Limb (tissue), 2 donors: Measurements from ENCODE around the gene EPHA7.

Source experiments
- DNase-seq, 2 donors: peaks; one replicate each; pipeline ENCODE4 v3.0.0-alpha.2; 2016; ENCODE audit errors: extremely low spot score in 2 of 2

Gene EPHA7

DNA sequence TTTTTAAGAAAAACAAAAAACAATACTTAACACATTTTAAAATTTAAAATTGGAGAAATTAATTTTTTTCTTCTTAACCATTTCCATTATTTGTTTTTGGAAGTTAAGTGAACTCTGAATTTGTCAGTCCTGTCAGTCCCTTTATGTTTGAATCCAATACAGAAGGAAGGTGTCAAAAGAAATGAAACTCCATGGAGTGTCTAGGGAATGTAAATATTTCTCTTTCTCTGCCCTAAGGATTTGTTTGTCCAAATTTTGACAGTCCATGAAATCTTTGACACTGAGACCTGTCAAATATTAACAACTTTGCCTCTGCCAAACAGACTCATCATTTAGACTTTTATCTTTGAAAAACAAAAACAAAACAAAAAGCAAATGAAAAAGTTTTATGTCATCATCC, 166.4 kb downstream of the EPHA7 start:
- DNase-seq: no peak

DNA sequence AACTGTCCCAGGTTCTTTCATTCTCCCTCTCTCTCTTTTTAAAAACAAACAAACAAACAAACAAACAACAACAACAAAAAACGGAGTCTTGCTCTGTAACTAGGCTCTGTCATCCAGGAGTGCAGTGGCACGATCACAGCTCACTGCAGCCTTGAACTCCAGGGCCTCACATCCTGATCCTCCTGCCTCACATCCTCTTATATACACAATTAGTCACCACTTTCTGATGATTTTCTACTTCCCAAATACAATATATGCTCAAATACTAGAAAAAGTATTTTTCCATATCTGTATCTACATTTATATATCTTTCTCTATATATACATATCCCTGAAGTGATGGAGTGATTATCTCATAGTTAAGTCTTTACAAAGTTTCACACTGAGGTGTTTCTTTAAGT, 170.7 kb downstream of the EPHA7 start:
- no peak for DNase-seq

DNA sequence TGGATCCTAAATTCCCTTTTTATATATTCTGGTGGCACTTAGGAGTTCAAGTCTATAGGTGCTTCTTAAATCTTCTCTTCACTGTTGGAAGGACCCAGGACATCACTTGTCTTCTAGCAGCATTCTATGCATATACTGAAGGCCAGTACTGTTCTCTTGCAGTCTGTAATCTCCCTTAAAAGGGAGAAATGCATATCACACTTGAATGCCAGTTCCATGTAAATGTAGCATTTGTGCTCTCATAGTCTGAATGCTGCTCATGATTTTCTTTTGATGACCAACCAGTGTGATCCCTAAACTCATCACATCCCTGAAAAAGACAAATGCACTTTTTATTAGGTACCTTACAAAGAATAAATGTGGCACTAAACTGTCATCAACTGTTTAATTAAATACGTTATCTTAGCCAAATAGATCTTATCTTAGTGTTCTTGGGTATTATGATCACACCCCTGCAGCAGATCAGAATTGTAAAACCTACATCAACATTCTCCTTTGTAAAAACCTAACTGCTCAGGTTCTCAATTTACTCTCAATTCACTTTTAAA, 176.1 kb downstream of the EPHA7 start:
- DNase-seq: no peak

DNA sequence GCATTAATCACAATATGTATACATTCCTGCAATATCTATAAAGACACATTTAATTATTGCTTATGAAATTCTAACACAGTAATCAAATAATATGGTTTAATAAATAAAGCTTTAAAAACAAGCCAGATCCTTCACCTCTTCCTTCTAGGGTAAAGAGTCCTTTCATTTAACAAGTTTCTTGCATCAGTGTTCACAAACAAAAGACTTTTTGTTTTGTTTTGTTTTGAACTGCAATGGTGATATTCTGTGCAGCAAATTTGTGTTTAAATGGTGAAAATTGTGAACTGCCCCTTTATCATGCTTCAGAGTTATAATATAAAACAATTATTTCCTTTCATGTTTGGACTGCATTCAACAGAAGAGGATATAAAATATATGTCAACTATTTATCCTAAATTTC, 177.3 kb downstream of the EPHA7 start:
- DNase-seq: no peak

DNA sequence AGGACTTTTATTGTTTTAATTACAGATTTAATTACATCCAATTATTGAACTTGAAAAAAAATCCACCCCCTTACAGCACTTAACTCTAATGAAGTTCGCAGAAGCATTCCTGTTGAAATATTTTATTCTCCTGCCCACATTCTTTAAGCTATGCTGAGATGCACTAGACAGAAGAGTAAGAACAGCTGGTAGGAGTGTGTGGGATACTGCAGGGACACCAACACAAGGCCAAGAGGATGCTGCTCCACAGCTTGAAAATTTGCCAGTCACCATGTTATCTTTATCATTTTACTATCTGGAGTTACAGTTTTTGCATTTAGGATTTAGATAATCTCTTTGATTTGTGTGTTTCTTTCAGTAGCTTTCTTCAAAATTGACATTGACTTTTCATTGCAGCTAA, 180.7 kb downstream of the EPHA7 start:
- DNase-seq: no peak

DNA sequence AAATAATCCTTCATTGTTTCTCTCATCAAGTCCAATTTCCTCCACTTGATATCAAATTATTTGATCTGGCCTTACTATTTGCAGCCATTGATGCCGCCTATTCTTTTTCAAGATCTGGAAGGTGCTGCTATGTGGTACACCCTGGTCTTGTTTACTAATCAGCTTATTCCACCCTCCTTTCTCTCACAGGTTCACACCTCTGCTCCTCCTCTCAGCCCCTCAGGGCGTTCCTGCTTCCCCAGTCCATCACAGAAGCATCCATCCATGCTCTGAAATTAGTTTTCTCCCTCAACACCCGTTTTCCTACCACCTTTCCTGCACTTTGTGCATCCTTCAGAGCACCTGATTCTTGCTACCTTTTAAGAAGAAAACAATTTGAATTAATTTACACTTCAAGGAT, 183.6 kb downstream of the EPHA7 start:
- no peak for DNase-seq

DNA sequence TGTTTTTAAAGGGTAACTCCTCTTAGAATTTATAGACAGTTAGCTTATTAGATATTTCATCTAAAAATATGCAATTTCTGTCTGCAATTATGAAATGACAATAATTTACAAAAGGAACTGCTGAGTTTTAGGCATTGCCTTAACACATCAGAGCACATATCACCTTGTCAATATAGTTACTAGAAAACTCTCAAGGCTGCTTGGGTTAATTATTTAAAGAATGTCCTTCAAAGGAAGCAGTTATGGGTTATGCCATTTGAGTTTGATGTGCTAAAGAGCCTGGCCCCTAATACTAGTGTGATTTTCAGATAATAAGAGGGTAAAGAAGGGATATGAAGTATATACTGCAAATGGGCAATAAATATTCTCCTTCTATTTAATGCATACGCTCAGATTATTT, 192.5 kb downstream of the EPHA7 start:
- no peak for DNase-seq

DNA sequence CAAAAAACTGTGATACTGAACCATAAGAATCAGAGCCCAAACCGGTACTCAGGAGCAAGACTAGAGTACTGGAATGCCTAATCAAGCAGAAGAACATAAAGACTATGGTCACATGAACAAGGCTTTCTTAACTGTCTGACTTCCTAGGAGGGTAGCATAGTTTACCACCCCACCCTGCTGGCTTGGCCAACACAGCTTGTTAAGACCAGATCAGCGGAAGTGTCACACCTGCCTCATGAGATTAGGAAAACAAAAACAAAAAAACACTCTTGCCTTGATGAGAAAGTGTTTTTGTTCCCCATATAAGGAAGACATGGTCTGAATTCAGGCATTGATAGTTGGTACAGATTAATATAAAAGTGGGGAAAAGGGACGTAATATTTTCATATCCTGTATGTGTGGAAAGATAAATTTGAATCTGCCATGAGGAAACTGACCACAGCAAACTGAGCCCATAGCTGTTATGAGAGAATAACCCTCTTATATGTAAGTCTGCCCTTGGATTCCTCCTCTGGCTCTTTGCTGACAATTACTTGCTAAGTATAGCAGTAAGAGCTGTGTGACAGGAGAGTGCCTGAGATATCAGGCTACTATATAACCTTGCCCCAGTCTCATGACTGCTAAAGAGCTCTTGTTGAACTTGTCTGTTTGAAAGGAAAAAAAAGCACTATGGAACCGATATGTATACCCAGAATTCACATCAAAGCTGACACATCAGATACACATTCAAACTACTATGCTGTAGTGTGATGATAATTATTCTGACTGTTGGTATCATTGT, 197.1 kb downstream of the EPHA7 start:
- no peak for DNase-seq

DNA sequence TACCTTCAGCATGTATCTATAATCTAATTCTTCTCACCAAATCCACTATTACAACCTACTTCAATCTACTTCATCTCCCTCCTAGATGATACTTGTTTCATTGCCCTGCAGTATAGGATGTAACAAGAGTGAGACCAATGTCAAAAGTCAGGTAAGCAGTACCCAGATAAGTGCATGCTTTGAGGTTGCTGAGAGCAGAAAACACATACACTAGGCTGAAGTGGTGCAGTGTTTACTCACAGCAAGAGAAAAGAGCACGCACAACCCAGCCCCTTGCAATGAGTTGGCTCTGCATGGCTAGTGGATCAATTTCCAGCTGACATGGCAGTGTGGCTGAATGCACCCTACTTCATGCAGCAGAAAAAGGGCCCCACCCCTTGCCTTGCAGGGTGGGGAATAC, 199.9 kb downstream of the EPHA7 start:
- no peak for DNase-seq

DNA sequence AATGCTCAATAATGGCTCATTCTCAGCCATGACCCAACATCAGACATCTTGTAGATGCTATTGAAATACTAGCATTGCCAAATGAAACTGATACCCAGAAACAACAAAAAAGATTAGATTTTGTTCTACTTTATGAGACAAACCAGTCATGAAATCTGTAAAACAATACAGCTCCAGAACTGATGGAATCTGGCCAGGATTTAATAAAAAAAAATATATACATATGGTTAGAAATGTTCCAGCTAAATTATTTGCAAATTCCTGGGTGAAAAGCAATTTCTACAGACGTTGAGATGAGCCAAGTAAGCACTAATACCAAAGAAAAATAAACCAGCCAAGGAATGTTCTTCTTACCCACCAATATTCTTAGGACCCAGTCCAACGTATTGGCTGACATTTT, 201.3 kb downstream of the EPHA7 start:
- DNase-seq: peak in 1 of 2 donors; percentile 30

DNA sequence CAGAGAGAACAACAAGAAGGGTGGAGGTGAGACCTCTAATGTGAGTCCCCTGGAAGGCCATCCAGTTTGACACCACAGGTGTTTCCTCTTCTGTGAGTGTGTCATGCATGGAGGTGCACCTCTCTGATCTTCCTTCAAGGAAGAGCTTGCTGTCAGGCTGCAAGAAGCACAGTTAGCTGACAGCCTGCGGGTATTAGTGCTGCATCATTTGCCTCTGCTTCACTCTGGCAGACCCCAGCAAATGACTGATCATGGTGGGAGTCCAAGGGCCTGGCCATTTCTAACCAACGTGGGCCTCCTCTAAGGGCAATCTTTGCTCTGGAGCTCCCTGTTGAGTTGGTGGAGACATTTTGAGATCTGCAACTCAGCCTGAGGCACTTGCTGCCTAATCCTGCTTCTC, 206.3 kb downstream of the EPHA7 start:
- no peak for DNase-seq

DNA sequence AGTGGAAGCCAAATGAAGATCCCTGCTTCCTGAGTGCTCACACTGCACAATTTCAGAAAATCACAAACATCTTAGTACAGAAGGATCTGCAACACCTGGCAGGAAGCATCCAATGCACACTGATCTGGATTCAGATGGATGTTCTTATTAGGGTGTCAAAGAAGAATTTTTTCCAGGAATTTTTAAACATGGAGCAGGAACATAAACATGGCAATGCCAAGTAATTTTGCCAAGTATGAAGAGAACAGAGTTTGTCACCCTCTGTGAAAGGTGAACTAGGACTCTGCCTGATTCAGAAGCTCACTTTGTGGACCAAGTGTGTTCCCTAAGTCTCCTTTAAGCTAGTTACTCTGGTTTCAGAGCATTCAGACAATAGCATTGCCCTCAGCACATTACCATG, 208.5 kb downstream of the EPHA7 start:
- DNase-seq: no peak

DNA sequence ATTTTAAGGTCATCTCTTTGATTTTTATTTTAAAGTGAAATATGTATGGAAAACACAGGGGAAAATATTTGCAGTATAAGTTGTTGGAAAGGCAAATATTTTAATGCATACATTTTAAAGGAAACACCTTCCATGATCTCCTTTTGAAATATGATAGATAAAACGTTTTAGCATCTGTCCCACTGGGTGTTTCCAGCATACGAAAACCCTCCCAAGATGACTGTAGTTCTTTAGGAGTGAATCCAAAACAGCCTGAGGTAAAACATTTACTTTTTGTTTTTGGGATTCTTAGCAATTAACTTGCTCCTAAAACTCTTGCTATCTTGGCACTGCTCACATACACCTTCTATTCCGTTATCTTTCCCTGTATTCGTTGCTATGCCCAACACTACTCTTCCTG, 210.0 kb downstream of the EPHA7 start:
- DNase-seq: no peak

DNA sequence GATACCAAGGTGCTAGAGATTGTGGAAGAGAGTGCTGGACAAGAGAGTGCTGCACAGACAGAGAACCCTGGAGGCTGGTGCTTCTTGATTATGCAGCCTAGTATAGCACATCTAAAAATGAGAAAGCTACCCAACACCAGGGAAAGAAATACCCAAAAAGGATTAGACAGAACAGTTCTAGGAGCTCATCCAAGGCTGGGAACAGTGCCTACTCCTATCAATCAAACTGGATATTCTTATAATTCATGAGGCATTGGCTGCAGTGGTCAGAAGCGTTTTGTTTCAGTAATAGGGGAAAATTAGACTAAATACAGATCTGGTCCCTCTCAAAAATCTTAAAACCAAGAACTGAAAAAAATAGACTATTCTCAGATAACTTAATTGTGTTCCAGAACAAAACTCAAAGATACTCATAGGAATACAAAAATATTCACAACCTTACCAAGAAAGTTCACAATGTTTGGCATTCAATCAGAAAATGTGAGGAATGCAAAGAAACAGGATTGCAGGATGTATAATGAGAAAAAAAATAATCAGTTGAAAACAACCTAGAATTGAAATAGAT, 222.9 kb downstream of the EPHA7 start:
- DNase-seq: peak in 1 of 2 donors; percentile 24

DNA sequence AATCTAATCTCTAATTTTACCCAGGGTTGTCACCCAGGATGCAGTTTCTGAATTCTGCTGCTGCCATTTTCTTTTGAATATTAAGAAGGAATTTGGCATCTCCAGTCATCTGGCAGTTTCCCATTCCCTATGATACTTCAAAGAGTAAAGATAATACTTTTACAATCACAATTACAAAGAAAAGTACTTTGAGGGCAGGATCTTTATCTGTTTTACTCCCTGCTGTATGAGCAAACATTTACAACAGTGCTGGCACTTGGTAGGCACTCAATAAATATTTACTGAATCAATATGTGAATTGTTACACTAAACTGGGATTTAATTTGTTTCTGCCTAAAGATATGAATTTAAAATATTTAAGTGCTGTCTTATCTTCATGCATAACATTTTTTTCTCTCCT, 224.9 kb downstream of the EPHA7 start:
- no peak for DNase-seq

DNA sequence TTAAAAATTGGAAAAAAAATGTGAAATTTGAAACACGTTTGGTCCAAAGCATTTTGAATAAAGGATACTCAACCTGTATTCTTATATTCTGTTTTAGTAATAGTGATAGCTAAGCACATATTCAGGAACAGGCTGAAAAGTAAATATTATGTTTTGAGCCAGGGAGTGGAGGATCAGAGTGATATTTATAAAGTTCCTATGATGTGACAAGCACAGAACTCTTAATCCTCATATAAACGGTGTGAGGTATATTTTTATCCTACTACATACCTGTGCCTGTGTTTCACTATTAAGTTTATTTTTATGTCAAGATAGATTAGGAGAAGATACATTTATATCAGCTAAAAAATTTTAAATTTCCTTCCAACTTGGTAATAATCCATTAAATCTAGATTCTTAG, 225.5 kb downstream of the EPHA7 start:
- DNase-seq: no peak
